ENCODE results near the gene TVP23C. TPM values are rescaled to one million over a fixed set of nuclear protein-coding genes. Genes with fewer than 3 reads are reported as not detected.

Gene TVP23C
- total and polyA plus RNA-seq, 2 experiments from 2014 or later: 10.4 to 31.7 TPM

GRCh38 chr17:15509095-15509494 is 54.2 kb downstream of the TVP23C start:
- Histone ChIP-seq H3K79me2 (replicated peaks; ENCODE audit: insufficient read depth) (no peaks in the 10 kb centered on the region), H3F3A (replicated peaks; ENCODE audit: low read depth) (no peaks in the 10 kb centered on the region), H3K27ac (ENCODE audit: low read depth) (no peak overlapping the region), H3K4me3 (no peak overlapping the region), H3K9me2 (ENCODE audit: insufficient read depth) (no peaks in the 10 kb centered on the region), H3K27me3 (ENCODE audit: insufficient read depth) (no peaks in the 10 kb centered on the region), H4K20me1 (replicated peaks; ENCODE audit: insufficient read depth) (peaks cover 5% of the 10 kb centered on the region; the same call in 1 of the 2 replicates), H2AFZ (no peak overlapping the region), H3K4me1 (ENCODE audit: insufficient read depth) (no peaks in the 10 kb centered on the region), H3K4me2 (no peak overlapping the region), H3K36me3 (ENCODE audit: insufficient read depth) (no peaks in the 10 kb centered on the region)
- no peak for DNase-seq (ENCODE audit: low spot score)
- Mint-ChIP-seq H3K27me3 (ENCODE audit: insufficient read depth, low read depth, poor library complexity) (peaks cover 7% of the 10 kb centered on the region), H3K4me3 (no peak overlapping the region), H3K36me3 (ENCODE audit: low read depth) (peaks cover 46% of the 10 kb centered on the region), H3K4me1 (no peaks in the 10 kb centered on the region; the same call in 2 of the 3 replicates), H3K9me3 (peaks cover 2% of the 10 kb centered on the region; the same call in 1 of the 3 replicates), H3K27ac (no peak overlapping the region)
- TF ChIP-seq REST (IDR thresholded peaks at IDR 0.05; ENCODE audit: unreplicated experiment) (no peak), EZH2phosphoT487 (IDR thresholded peaks at IDR 0.05; ENCODE audit: unreplicated experiment) (no peak), JUNB (IDR thresholded peaks at IDR 0.05; ENCODE audit: unreplicated experiment) (no peak), STAT1 (IDR thresholded peaks at IDR 0.05; ENCODE audit: unreplicated experiment) (no peak), POLR2AphosphoS5 (IDR thresholded peaks at IDR 0.05; ENCODE audit: low read depth) (no peak), CREB1 (CRISPR knock-in tag; IDR thresholded peaks at IDR 0.05; ENCODE audit: low read depth) (no peak), ZNF114 (CRISPR knock-in tag; IDR thresholded peaks at IDR 0.05) (no peak), ZNF331 (CRISPR knock-in tag; IDR thresholded peaks at IDR 0.05; ENCODE audit: low read depth) (no peak), NANOG (IDR thresholded peaks at IDR 0.05; ENCODE audit: borderline replicate concordance) (no peak), CTCF (conservative IDR thresholded peaks at IDR 0.05; ENCODE audit: low read depth in 2 of 2) (no peak), ZNF462 (CRISPR knock-in tag; IDR thresholded peaks at IDR 0.05) (no peak)
- TF ChIP-seq, protein P1, sequence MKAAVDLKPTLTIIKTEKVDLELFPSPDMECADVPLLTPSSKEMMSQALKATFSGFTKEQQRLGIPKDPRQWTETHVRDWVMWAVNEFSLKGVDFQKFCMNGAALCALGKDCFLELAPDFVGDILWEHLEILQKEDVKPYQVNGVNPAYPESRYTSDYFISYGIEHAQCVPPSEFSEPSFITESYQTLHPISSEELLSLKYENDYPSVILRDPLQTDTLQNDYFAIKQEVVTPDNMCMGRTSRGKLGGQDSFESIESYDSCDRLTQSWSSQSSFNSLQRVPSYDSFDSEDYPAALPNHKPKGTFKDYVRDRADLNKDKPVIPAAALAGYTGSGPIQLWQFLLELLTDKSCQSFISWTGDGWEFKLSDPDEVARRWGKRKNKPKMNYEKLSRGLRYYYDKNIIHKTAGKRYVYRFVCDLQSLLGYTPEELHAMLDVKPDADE (IDR thresholded peaks at IDR 0.05): no peak
- ATAC-seq: no peak
